ENCODE measurements around the gene PLBD1. TPM values are rescaled to one million over a fixed set of nuclear protein-coding genes. Genes with fewer than 3 reads are reported as not detected.

The PLBD1 gene
- total RNA-seq, 2 experiments from 2014 or later, result 0.54 to 0.61 TPM

- H3K4me2 ChIP-seq (ENCODE audit: low read length), result no peak overlapping the region
- no peak overlapping the region for H2AFZ ChIP-seq (ENCODE audit: low read length)
- H3K4me3 ChIP-seq (ENCODE audit: low read depth, low read length, poor library complexity, severe bottlenecking), result no peak overlapping the region
- H3K36me3 ChIP-seq (ENCODE audit: insufficient read depth, low read length), result peaks cover 5% of the 10 kb centered on the region
- no peaks in the 10 kb centered on the region for H3K79me2 ChIP-seq (ENCODE audit: insufficient read depth, low read depth, low read length)
- no peak for DNase-seq (ENCODE audit: low spot score)
- TF ChIP-seq EZH2phosphoT487 (IDR thresholded peaks at IDR 0.05; ENCODE audit: borderline replicate concordance, low read depth, low read length) (no peak), CTCF (conservative IDR thresholded peaks at IDR 0.05; ENCODE audit: low read length) (no peak)
- CTCF ChIA-PET (ENCODE audit: unreplicated experiment), result no interaction called here
- peaks cover 19% of the 10 kb centered on the region for H3K4me1 ChIP-seq (ENCODE audit: insufficient read depth, low read length, poor library complexity, severe bottlenecking)
- POLR2A ChIA-PET, result interaction anchor here (0.6 to 0.8 kb wide), 2 partner anchors 10 to 24 kb away, joined by 3 to 4 read pairs; no protein-coding TSS in a partner anchor
- no peaks in the 10 kb centered on the region for H3K9me2 ChIP-seq (ENCODE audit: insufficient read depth, low read length)
- no TSS peak for BruUV-seq (replicated peaks)
- no peaks in the 10 kb centered on the region for H4K20me1 ChIP-seq (ENCODE audit: insufficient read depth, low read length)
- H3K9me3 ChIP-seq (ENCODE audit: low read length), result no peaks in the 10 kb centered on the region
- intact Hi-C loops (cut with micrococcal nuclease; ENCODE audit: unreplicated experiment), result no loop called here
- no peak overlapping the region for H3K27ac ChIP-seq (ENCODE audit: low read depth, low read length, poor library complexity, severe bottlenecking)
Observed at GRCh38 chr12:14588571-14588970, 20.9 kb upstream of the PLBD1 start.

- TF ChIP-seq EZH2phosphoT487 (IDR thresholded peaks at IDR 0.05; ENCODE audit: borderline replicate concordance, low read depth, low read length) (no peak), CTCF (conservative IDR thresholded peaks at IDR 0.05; ENCODE audit: low read length) (no peak)
- no peaks in the 10 kb centered on the region for H3K9me3 ChIP-seq (ENCODE audit: low read length)
- BruUV-seq (replicated peaks), result no TSS peak
- H3K9me2 ChIP-seq (ENCODE audit: insufficient read depth, low read length), result no peaks in the 10 kb centered on the region
- no peaks in the 10 kb centered on the region for H4K20me1 ChIP-seq (ENCODE audit: insufficient read depth, low read length)
- DNase-seq (ENCODE audit: low spot score), result peak; percentile 79
- ChIA-PET POLR2A (interaction anchor here (0.7 to 1.5 kb wide), 5 partner anchors 13 to 41 kb away, joined by 3 to 6 read pairs (median 3); no protein-coding TSS in a partner anchor), CTCF (ENCODE audit: unreplicated experiment) (interaction anchor here (0.9 kb wide), 1 partner anchor 34 kb away, joined by 3 read pairs; no protein-coding TSS in a partner anchor)
- H3K4me2 ChIP-seq (ENCODE audit: low read length), result peak overlapping the region; percentile 46
- peak overlapping the region; percentile 81; the same call in 1 of the 2 replicates for H2AFZ ChIP-seq (ENCODE audit: low read length)
- no peak overlapping the region for H3K4me3 ChIP-seq (ENCODE audit: low read depth, low read length, poor library complexity, severe bottlenecking)
- H3K27ac ChIP-seq (ENCODE audit: low read depth, low read length, poor library complexity, severe bottlenecking), result peak overlapping the region; percentile 93
- H3K79me2 ChIP-seq (ENCODE audit: insufficient read depth, low read depth, low read length), result no peaks in the 10 kb centered on the region
- no peaks in the 10 kb centered on the region for H3K36me3 ChIP-seq (ENCODE audit: insufficient read depth, low read length)
- H3K4me1 ChIP-seq (ENCODE audit: insufficient read depth, low read length, poor library complexity, severe bottlenecking), result peaks cover 56% of the 10 kb centered on the region
- intact Hi-C loops (cut with micrococcal nuclease; ENCODE audit: unreplicated experiment), result loop anchor here (5.0 kb wide), 1 partner anchor 341 kb away; no protein-coding TSS in a partner anchor
Observed at GRCh38 chr12:14578646-14579045, 11.0 kb upstream of the PLBD1 start.

- no TSS peak for BruUV-seq (replicated peaks)
- H3K36me3 ChIP-seq (ENCODE audit: insufficient read depth, low read length), result no peaks in the 10 kb centered on the region
- ChIA-PET POLR2A (interaction anchor here (0.5 to 3.9 kb wide), 10 partner anchors 9 to 274 kb away, joined by 3 to 23 read pairs (median 4); partner anchors contain the start of gene PLBD1), CTCF (ENCODE audit: unreplicated experiment) (interaction anchor here (0.6 kb wide), 1 partner anchor 36 kb away, joined by 3 read pairs; no protein-coding TSS in a partner anchor)
- peak overlapping the region; percentile 67 for H3K4me2 ChIP-seq (ENCODE audit: low read length)
- TF ChIP-seq CTCF (conservative IDR thresholded peaks at IDR 0.05; ENCODE audit: low read length) (no peak), EZH2phosphoT487 (IDR thresholded peaks at IDR 0.05; ENCODE audit: borderline replicate concordance, low read depth, low read length) (no peak)
- peak overlapping the region; percentile 93 for H3K27ac ChIP-seq (ENCODE audit: low read depth, low read length, poor library complexity, severe bottlenecking)
- peak overlapping the region; percentile 72; the same call in 1 of the 2 replicates for H2AFZ ChIP-seq (ENCODE audit: low read length)
- H3K9me3 ChIP-seq (ENCODE audit: low read length), result no peaks in the 10 kb centered on the region
- no peaks in the 10 kb centered on the region for H4K20me1 ChIP-seq (ENCODE audit: insufficient read depth, low read length)
- H3K9me2 ChIP-seq (ENCODE audit: insufficient read depth, low read length), result no peaks in the 10 kb centered on the region
- H3K79me2 ChIP-seq (ENCODE audit: insufficient read depth, low read depth, low read length), result no peaks in the 10 kb centered on the region
- intact Hi-C loops (cut with micrococcal nuclease; ENCODE audit: unreplicated experiment), result loop anchor here (1.0 to 5.0 kb wide), 2 partner anchors 36 to 340 kb away; no protein-coding TSS in a partner anchor
- peak overlapping the region; percentile 41 for H3K4me3 ChIP-seq (ENCODE audit: low read depth, low read length, poor library complexity, severe bottlenecking)
- H3K4me1 ChIP-seq (ENCODE audit: insufficient read depth, low read length, poor library complexity, severe bottlenecking), result peaks cover 62% of the 10 kb centered on the region
- peak; percentile 79 for DNase-seq (ENCODE audit: low spot score)
Observed at GRCh38 chr12:14577344-14577743, 9.7 kb upstream of the PLBD1 start.
